ENCODE measurements around the gene GLP1R. TPM values are rescaled to one million over a fixed set of nuclear protein-coding genes. Genes with fewer than 3 reads are reported as not detected.
"Not testable (repeated sequence)": the region's sequence is repeated elsewhere in the genome, so short reads cannot be mapped to it uniquely, and the experiment has no call there.

The GLP1R gene
- polyA plus RNA-seq, 5 donors, result 0.40 to 1.0 (median 0.56) TPM

DNA sequence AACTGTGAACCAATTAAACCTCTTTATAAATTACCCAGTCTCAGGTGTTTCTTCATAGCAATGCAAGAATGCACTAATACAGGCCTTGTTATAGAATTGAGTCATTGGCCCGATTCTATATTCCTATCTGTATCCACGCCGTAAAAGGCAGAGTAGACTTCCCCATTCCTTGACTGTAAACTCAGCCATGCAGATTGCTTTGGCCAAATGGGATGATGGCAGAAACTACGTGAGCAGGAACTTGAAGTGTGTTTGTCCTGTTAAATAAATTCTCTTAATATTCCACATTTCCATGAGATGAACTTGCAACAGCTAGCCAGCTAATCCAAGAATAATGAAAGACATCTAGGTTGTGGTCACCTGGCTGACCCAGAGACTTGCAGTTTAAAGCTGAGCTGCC lies 70.3 kb downstream of the GLP1R start:
- DNase-seq, result no peak

DNA sequence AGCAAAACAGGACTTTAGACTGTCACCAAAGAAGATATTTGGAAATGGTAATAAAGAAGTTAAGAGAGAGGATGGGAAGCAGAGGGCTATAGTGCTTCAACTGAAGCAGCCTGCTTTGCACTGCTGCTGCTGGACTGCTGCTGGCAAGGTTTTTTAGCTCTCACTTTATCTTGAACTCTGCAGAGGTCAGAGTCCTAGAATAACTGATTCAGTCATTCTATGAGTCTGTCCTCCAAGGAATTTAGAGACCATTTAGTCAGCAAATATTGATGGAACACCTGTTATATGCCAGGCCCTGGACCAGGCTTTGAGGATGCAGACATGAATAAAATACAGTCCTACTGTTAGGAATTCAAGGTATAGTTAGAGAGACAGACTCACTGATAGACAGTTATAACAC lies 75.5 kb downstream of the GLP1R start:
- DNase-seq, result no peak

DNA sequence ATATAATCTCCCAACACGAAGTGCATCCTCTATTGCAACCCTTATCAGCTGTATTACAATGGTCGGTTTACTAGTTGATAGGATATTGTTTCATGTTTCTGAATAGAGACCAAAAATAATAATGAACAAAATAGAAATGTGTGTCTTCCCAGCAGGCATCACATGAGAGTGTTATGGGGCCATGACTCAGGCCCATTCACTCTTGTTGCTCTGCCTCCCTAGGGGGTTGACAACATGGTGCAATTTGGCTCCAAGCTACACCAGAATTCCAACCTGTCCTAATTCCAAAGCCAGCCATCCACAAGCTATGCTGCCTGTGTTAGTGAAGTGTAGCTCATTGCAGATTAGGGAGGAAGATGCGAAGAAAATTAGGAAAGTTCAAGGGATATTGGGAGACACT lies 79.5 kb downstream of the GLP1R start:
- DNase-seq, result no peak

DNA sequence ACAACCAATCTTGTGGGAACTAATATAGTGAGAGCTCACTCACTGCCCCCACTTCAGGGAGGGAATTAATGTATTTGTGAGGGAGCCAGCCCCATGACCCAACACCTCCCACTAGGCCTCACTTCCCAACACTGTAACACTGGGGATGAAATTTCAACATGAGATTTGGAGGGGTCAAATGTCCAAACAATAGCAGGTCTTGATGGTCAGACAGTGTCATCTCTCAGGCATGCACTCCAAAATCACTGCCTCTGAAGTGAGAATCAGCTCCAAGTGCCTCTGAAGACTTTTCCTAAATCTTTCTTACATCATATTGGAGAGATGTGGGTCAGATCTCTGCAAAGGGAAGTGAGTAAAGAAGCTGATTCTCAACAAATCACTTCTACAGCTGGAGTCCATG lies 80.3 kb downstream of the GLP1R start:
- no peak for DNase-seq

DNA sequence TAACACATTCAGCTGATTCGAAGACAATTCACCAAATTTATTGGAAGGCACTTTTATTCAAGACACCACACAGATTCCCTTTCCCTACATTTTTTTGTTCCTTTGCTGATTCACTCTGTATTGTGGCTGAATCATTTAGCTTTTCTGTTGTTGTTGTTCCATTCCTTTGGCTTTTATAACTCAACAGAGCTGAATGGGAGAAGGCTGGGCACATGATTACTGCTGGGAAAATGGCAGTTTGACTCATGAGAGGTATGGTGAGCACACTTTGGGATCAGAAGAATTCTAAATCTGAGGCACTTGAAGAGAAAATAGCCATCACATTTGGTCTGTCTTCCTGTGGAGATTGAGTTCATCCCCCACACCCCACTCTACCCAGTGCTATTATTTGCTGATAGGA lies 82.1 kb downstream of the GLP1R start:
- DNase-seq, result no peak

DNA sequence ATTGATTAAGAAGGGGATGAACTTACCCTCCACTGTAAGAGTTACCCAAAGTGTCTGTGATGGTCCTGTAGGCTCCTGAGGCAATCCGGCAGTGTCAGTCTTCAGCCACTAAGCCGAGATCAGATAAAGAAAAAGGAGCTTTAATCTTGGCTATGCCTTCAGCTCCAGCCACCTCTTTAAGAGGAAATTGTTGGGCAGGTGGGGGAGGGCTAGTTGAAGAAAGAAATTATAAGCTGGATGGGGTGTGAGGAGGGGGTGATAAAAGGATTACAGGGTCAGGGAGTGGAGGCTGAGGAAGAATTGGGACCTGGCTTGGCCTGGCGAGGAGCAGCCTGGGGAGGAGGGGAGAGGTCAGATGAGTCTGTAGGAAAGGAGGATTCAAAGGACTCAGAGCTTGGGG lies 86.2 kb downstream of the GLP1R start:
- not testable (repeated sequence) for DNase-seq

DNA sequence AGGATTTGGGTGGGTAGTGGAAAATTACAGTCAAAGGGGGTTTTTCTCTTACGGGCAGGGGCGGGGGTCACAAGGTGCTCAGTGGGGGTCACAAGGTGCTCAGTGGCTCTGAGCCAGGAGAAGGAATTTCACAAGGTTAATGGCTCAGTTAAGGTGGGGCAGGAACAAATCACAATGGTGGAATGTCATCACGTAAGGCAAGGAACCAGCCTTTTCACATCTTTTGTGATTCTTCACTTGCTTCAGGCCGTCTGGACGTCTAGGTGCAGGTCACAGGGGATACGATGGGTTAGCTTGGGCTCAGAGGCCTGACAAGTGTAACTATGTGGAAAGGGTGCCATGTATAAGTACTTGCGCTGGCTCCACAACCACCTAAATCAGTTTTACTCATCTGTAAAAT lies 87.6 kb downstream of the GLP1R start:
- not testable (repeated sequence) for DNase-seq

DNA sequence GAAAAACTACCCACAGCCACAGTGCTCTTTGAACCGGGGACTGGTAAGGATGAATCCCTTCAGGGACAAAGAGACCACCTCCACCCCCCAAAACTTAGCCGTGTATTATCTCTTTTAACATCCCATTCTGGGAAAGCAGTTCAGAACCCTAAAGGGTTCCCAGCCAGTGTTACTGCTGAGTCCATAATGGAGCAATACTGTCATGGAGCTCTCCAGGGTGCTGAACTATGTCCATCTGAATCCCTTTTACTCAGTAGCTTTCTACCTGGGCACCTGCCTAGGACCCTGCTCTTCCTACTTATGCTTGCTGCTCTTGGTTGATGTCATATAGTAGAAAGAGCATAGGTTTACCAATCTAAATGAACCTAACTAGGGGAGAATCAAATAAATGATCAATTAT lies 88.7 kb downstream of the GLP1R start:
- peak; percentile 39 to 57 for DNase-seq

Other genes with a start within 250 kb of the GLP1R start
- gene SAYSD1, start 66.4 kb downstream of the GLP1R start, polyA plus RNA-seq (ENCODE audit: insufficient read depth in 1 of 5, insufficient read length in 5 of 5, low replicate concordance in 1 of 5), result 10 to 100 TPM; 20.7 to 25.6 (median 22.9) TPM
- gene KCNK5, start 180.7 kb downstream of the GLP1R start, polyA plus RNA-seq (ENCODE audit: insufficient read depth in 1 of 5, insufficient read length in 5 of 5, low replicate concordance in 1 of 5), result 10 to 100 TPM; 17.8 to 28.6 (median 27.5) TPM